ENCODE data around the gene PIK3C3.
"Not testable (repeated sequence)": the region's sequence is repeated elsewhere in the genome, so short reads cannot be mapped to it uniquely, and the experiment has no call there.

The PIK3C3 gene

DNA sequence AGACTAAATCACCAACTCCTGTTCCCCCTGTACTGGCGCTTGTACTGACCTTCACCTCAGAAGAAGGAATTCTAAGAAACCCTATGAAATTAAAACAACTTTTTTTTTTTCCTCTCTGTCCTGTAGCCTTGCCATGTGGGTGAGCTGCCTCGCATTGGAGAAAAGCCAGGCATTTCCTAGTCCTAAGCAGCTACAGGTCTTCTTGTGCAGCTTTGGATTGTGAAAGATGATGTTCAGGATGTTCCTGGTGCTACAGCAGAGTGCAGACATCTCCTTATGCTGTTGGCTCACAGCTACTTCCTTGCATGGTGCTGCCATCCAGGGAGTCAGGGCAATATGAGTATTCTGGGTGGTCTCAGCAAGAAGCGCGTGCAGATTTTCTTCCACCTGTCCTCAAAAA lies 11.9 kb downstream of the PIK3C3 start:
- DNase-seq = no peak

DNA sequence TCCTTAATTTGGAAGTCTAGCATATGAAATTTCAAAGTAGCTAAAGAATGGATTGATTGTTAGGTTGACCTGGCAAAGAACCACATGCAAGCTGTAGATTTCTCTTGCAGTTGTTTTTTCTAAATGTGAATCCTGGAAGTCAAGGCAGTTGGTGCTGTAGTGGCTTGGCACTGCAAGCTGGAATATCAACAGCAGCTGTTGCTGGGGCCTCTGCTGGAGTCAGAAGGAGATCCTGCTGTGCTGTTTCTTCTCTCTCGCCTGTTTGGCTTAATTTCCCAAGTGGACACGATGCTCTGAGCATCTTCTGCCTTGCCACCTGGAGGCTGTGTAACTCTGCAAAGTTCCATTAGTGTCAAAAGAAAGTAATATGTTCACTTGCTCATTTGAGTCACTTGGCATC lies 12.6 kb downstream of the PIK3C3 start:
- peak; percentile 21 for DNase-seq

GRCh38 chr18:41969881-41970280 lies 14.8 kb downstream of the PIK3C3 start:
- no peak for DNase-seq

- no peak for DNase-seq
These were observed 17.3 kb downstream of the PIK3C3 start for GRCh38 chr18:41972067-41972925.

- DNase-seq = no peak
These were observed 18.9 kb downstream of the PIK3C3 start for GRCh38 chr18:41973983-41974382.

- DNase-seq = peak; percentile 16
These were observed 19.8 kb downstream of the PIK3C3 start for GRCh38 chr18:41974796-41975201.

DNA sequence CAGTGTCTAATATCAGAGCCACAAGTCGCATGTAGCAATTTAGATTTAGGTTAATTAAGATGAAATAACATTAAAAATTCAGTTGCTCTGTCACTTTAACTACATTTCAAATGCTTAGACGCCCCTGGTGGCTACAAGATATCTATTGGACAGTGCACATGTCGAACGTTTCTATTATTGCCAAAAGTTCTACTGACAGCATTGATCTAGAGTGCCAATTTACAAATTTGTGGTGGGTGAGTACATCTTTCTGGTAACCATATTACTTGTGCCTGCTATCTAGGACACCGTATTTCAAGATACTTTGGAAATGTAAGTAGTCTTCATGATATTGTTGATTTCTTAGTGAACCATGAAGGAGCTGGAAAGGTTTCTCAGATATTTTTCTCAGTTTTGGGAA lies 20.2 kb downstream of the PIK3C3 start:
- no peak for DNase-seq

DNA sequence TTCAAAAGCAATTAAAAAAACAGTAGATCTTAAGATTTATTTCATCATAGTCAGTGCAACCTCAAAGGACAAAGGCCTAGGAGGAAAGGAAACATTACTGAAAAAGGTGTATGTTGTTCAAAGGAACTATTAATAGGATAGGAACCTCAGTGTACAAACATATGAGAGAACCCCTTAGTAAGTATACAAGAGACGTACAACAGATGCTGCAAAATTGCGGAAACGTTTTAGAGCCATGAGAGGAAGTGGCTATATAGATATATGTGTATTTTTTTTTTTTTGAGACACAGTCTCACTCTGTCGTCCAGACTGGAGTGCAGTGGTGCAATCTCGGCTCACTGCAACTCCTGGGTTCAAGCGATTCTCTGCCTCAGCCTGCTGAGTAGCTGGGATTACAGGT lies 22.2 kb downstream of the PIK3C3 start:
- no peak for DNase-seq

DNA sequence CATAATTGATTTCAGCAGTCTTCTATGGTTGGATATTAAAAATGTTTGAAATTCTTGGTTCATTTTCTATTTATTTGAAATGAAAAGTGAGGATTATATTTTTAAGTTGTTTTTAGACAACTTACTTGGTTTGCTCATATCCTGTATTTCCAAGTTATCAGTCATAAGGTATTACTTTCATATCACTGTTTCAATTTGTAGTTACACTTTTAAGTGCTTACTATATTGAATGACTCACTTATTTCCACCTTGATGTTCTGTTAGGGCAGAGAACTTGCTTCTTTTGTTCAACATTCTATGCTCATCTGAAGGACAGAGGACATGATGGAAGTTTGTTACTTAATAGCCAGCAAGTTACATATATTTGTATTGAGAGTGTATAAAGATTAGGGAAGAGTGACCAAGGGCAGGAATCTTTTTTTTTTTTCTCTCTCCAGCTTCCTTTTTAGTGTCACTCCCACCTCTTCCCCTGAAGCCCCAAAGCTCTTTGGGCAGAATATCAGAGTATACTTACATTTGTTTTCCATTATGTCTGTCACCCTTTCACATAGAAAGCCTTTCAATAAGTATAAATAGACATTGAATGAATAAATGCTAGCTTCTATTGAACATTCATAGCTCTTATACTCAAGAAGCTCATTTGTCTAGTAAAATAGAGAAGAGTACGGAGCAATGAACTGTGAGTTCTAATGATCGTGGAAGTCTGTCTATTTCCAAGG lies 28.1 kb downstream of the PIK3C3 start:
- no peak for DNase-seq

DNA sequence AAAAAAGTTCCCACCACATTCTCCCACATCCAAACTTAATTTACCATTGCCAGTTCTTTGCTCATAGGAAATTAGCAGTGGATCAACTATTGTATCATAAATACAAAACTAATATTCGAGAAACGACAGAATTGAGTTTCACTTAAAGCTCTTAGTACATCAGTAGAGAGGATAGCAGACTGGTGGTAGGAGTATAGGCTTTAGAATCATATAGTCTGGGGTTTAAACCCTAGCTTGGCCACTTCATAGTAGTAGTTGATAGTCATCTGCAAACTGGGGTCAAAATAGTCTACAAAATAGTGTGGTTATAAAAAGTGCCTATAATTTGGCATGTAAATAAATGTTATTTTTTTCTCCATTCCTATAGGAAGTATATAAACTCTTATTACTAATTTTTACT lies 30.9 kb downstream of the PIK3C3 start:
- DNase-seq = no peak

GRCh38 chr18:41989508-41989907 lies 34.5 kb downstream of the PIK3C3 start:
- no peak for DNase-seq

- no peak for DNase-seq
These were observed 37.0 kb downstream of the PIK3C3 start for GRCh38 chr18:41992066-41992465.

- no peak for DNase-seq
These were observed 37.7 kb downstream of the PIK3C3 start for GRCh38 chr18:41992703-41993102.

DNA sequence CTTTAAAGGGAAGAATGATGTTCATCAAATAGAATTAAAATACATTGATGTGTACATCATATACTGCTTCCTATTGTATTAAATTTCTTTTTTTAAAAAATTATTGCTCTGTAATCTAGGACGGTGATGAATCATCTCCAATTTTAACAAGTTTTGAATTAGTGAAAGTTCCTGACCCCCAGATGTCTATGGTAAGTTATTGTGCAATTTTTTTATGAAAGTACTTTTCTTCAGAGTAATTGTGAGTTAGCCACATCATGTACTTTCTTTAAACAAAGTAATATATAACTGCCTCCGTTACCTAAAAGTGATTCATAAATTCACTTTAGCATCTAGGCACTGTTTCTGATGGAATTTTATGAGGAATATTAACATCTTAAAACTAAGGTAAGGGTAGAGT lies 38.1 kb downstream of the PIK3C3 start:
- no peak for DNase-seq

GRCh38 chr18:41996020-41996419 lies 41.0 kb downstream of the PIK3C3 start:
- DNase-seq = no peak

DNA sequence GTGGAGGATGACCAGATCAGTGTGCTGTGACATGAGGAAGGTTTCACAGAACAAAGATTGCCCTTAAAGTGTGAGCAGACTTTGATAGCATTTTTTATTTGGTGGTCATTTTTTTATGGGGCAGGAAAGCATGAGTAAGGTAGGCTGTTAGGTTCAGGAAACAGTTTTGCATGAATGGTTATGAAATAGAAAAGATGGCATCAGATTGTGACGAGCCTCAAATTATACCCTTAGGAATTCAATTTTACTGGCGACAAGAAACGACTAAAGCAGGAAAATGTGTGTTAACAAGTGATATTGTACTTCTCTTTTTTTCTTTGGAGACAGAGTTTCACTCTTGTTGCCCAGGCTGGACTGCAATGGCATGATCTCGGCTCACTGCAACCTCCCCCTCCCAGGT lies 44.7 kb downstream of the PIK3C3 start:
- DNase-seq = no peak

DNA sequence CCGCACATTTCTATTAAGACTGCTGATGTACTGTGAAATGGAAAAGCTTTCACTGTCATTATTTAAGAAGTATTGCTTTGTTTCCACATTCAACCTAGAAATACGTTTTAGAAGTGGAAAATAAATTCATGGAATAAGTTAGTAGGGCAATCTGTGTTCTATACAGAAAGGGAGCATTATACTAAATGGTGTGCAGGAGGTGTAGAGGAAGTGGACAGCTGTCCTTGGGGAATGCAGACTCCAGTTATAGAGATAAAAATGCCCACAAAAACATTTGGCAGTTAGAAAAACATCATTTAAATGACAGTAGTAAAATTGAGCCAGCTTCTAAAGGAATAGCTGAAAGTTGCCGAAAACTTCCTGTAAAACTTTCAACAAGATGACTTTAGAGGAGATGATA lies 46.8 kb downstream of the PIK3C3 start:
- no peak for DNase-seq

DNA sequence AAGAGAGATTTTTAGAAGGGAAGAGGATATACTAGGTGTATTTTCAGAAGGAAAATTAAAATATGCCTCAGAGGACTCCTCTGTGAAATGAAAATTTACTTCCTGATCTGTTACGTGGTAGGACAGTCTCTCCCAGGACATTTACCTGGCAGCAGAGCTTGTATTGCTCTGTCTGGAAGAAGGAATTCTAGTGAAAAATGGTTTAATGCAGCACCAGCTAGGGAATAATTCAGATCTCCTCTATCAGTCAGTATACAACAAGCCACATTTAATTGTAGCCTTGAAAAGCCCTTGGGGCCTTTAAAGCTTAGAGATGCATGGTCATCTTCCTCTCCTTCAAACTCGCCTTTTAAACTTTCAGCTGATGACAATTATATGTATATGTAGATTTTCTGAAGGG lies 49.6 kb downstream of the PIK3C3 start:
- DNase-seq = no peak

DNA sequence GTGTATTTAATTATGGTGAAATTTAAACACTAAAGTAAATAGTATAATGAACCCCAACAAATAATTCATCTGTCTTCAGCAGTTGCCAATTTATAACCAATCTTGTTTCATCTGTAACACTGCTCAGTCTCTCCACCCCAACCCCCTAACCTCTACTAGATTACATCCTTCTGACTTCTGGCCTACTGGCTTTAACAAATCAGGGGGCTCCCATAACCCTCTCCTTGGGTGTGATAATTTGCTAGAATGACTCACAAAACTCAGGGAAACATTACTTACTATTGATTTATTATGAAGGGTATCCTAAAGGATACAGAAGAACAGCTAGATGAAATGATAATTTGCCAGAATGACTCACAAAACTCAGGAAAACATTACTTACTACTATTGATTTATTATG lies 50.7 kb downstream of the PIK3C3 start:
- no peak for DNase-seq

DNA sequence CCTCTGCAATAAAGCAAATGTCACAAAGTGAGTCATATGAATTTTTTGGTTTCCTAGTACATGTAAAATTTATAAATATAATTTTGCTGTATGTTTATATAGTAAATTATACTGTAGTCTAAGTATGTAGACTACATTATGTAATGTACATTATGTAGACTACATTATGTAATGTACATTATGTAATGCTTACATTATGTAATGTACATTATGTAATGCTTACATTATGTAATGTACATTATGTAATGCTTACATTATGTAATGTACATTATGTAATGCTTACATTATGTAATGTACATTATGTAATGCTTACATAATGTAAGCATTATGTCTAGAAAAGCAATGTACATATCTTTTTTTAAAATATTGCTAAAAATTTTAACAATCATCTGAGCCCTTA lies 54.4 kb downstream of the PIK3C3 start:
- not testable (repeated sequence) for DNase-seq

GRCh38 chr18:42011053-42011452 lies 56.0 kb downstream of the PIK3C3 start:
- no peak for DNase-seq

GRCh38 chr18:42018831-42019230 lies 63.8 kb downstream of the PIK3C3 start:
- DNase-seq = peak; percentile 12

- no peak for DNase-seq
These were observed 69.1 kb downstream of the PIK3C3 start for GRCh38 chr18:42024131-42024530.

DNA sequence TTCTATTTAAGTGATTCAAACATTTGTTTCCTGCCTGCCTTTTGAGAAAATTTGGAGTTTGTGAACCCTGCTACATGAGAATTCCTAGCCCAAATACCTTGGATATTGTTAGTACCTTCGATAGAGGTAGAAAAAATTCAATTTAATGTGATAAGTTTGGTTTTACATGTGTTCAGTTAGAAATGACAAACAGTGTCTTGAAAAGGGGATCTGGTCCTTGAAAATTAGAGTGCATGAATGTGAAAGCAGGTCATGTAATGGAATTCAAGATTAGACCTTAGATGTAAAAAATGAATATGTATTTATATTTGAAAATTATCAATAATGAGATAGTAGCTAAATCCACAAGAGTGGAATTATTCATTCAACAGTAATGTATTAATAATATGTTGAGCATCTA lies 70.5 kb downstream of the PIK3C3 start:
- no peak for DNase-seq

Measured in retina (tissue), 1 donor.